H1 (cell line): ENCODE measurements around the gene EIF4E1B. TPM values are rescaled to one million over a fixed set of nuclear protein-coding genes. Genes with fewer than 3 reads are reported as not detected.

ENCODE experiments used
- microRNA-seq, 2 experiments: library from miRNA; unstranded; fragments of <30 nt; microRNA quantifications; one replicate each; pipeline versions ENCODE4 to v1.2.0, GENCODE V29; 2016 to 2020; ENCODE audit warnings: borderline microRNAs expressed in 2 of 2, borderline number of aligned reads in 2 of 2, borderline replicate concordance in 1 of 2
- polyA plus RNA-seq, 7 experiments: library from polyadenylated mRNA; depleted of rRNA in 3 of 7; stranded (reverse) in 5 of 7; unstranded in 2 of 7; fragments of >200 nt in 5 of 7; fragments of 200-250 nt in 2 of 7; gene quantifications; 1 replicate in 5 of 7; 2 replicates in 1 of 7; 4 replicates in 1 of 7; pipeline versions ENCODE4 v1.2.1 to v1.2.3, GENCODE V29; 2011 to 2013; ENCODE audit warnings: missing spikeins in 2 of 7, mixed read lengths in 2 of 7
- small RNA-seq: library from polyadenylated mRNA; stranded (forward); fragments of <200 nt; extraction: miRNeasy Mini kit (QIAGEN cat#:217004); gene quantifications from one replicate; pipeline ENCODE3, GENCODE V24; 2013; ENCODE audit not compliant: insufficient read depth
- total RNA-seq: library from RNA; stranded (reverse); fragmentation: NEBNext Ultra II Directional; extraction: Animal tissue kit (Norgen Biotek cat#: 25700); gene quantifications from 2 replicates; pipeline ENCODE4 v1.2.1, GENCODE V29; 2021

Gene EIF4E1B
- total and polyA plus RNA-seq, 2 of the 8 experiments (the other 6 are each of a cell fraction or from before 2014, with no cell fraction given) = 0.97 to 1.3 TPM

Small RNA genes within 50 kb of the gene (microRNA-seq; reads per million reads assigned to microRNA genes)
- gene MIR4281 = 0 reads per million in 2 experiments

Small RNA genes within 50 kb of the gene (small RNA-seq; reads per million reads assigned to genes)
- not detected for gene MIR4281

Other genes starting within 250 kb of the EIF4E1B start
- gene NOP16, start 242.1 kb upstream of the EIF4E1B start, total RNA-seq = 65.2 and 65.9 TPM in 2 replicates
- gene NOP16, start 242.1 kb upstream of the EIF4E1B start, polyA plus RNA-seq (2011; rRNA removed) = 46.9 and 49.7 TPM in 2 replicates
- 95.5 and 104 TPM in 2 replicates for gene HIGD2A, start 241.9 kb upstream of the EIF4E1B start, total RNA-seq
- gene HIGD2A, start 241.9 kb upstream of the EIF4E1B start, polyA plus RNA-seq (2011; rRNA removed) = 264 and 314 TPM in 2 replicates
- 25.9 and 29.2 TPM in 2 replicates for gene CLTB, start 214.1 kb upstream of the EIF4E1B start, total RNA-seq
- 34.9 and 47.7 TPM in 2 replicates for gene CLTB, start 214.1 kb upstream of the EIF4E1B start, polyA plus RNA-seq (2011; rRNA removed)
- 35.8 and 36.2 TPM in 2 replicates for gene FAF2, start 182.3 kb upstream of the EIF4E1B start, total RNA-seq
- 14.1 and 20.8 TPM in 2 replicates for gene FAF2, start 182.3 kb upstream of the EIF4E1B start, polyA plus RNA-seq (2011; rRNA removed)
- 164 and 178 TPM in 2 replicates for gene RNF44, start 93.3 kb upstream of the EIF4E1B start, total RNA-seq
- 54.7 and 109 TPM in 2 replicates for gene RNF44, start 93.3 kb upstream of the EIF4E1B start, polyA plus RNA-seq (2011; rRNA removed)
- 0.43 and 0.69 TPM in 2 replicates for gene CDHR2, start 81.3 kb upstream of the EIF4E1B start, total RNA-seq
- gene CDHR2, start 81.3 kb upstream of the EIF4E1B start, polyA plus RNA-seq (2011; rRNA removed) = 0.02 and 0.06 TPM in 2 replicates
- 12.0 and 12.8 TPM in 2 replicates for gene GPRIN1, start 20.5 kb upstream of the EIF4E1B start, total RNA-seq
- 3.3 TPM in 2 replicates for gene GPRIN1, start 20.5 kb upstream of the EIF4E1B start, polyA plus RNA-seq (2011; rRNA removed)
- gene SNCB, start 141 bp upstream of the EIF4E1B start, total RNA-seq = 5.9 and 6.9 TPM in 2 replicates
- 4.2 and 8.9 TPM in 2 replicates for gene SNCB, start 141 bp upstream of the EIF4E1B start, polyA plus RNA-seq (2011; rRNA removed)
- gene TSPAN17, start 16.8 kb downstream of the EIF4E1B start, total RNA-seq = 53.7 and 54.7 TPM in 2 replicates
- gene TSPAN17, start 16.8 kb downstream of the EIF4E1B start, polyA plus RNA-seq (2011; rRNA removed) = 41.5 and 54.8 TPM in 2 replicates
- 4.0 and 4.1 TPM in 2 replicates for gene UNC5A, start 179.9 kb downstream of the EIF4E1B start, total RNA-seq
- gene UNC5A, start 179.9 kb downstream of the EIF4E1B start, polyA plus RNA-seq (2011; rRNA removed) = 7.6 and 11.1 TPM in 2 replicates